Right hindlimb (tissue), 1 donor: Measurements from ENCODE around the gene LKAAEAR1.
"Not testable (repeated sequence)": the region's sequence is repeated elsewhere in the genome, so short reads cannot be mapped to it uniquely, and the experiment has no call there.

ENCODE experiments used
- DNase-seq: peaks from one replicate; pipeline ENCODE4 v3.0.0-alpha.2; 2018

The LKAAEAR1 gene

GRCh38 chr20:64083804-64084684 lies at the start of gene LKAAEAR1:
Gene LKAAEAR1, minus strand, starts transcription at chr20:64084398. Its CDS starts 179 bp downstream, at chr20:64084219.
- DNase-seq, result no peak

- peak; percentile 4 for DNase-seq
These were observed 47.2 kb upstream of the LKAAEAR1 start for GRCh38 chr20:64131406-64131805.

- DNase-seq, result peak; percentile 6
These were observed 46.7 kb upstream of the LKAAEAR1 start for GRCh38 chr20:64130876-64131275.

- DNase-seq, result peak; percentile 6
These were observed 46.1 kb upstream of the LKAAEAR1 start for GRCh38 chr20:64130271-64130670.

- peak; percentile 3 for DNase-seq
These were observed 45.1 kb upstream of the LKAAEAR1 start for GRCh38 chr20:64129146-64129782.

- not testable (repeated sequence) for DNase-seq
These were observed 39.3 kb upstream of the LKAAEAR1 start for GRCh38 chr20:64123517-64123916.

GRCh38 chr20:64122927-64123326 lies 38.7 kb upstream of the LKAAEAR1 start:
- not testable (repeated sequence) for DNase-seq

GRCh38 chr20:64121586-64121985 lies 37.4 kb upstream of the LKAAEAR1 start:
- DNase-seq, result peak; percentile 5

GRCh38 chr20:64119681-64120341 lies 35.6 kb upstream of the LKAAEAR1 start:
- DNase-seq, result no peak

GRCh38 chr20:64119301-64119680 lies 35.1 kb upstream of the LKAAEAR1 start:
- DNase-seq, result no peak

GRCh38 chr20:64117432-64117777 lies 33.2 kb upstream of the LKAAEAR1 start:
- DNase-seq, result not testable (repeated sequence)

- peak; percentile 10 for DNase-seq
These were observed 32.6 kb upstream of the LKAAEAR1 start for GRCh38 chr20:64116541-64117431.

- DNase-seq, result peak; percentile 18
These were observed 31.8 kb upstream of the LKAAEAR1 start for GRCh38 chr20:64116016-64116415.

- DNase-seq, result peak; percentile 12
These were observed 31.1 kb upstream of the LKAAEAR1 start for GRCh38 chr20:64115171-64115911.

GRCh38 chr20:64114356-64114971 lies 30.3 kb upstream of the LKAAEAR1 start:
- peak; percentile 6 for DNase-seq

- peak; percentile 9 for DNase-seq
These were observed 29.7 kb upstream of the LKAAEAR1 start for GRCh38 chr20:64113796-64114355.

- no peak for DNase-seq
These were observed 29.2 kb upstream of the LKAAEAR1 start for GRCh38 chr20:64113444-64113775.

GRCh38 chr20:64112691-64113443 lies 28.7 kb upstream of the LKAAEAR1 start:
- peak; percentile 21 for DNase-seq

- DNase-seq, result peak; percentile 17
These were observed 27.8 kb upstream of the LKAAEAR1 start for GRCh38 chr20:64111841-64112641.
